NB4 (cell line): ENCODE measurements around the gene ATXN2L.
A peak's percentile ranks its signal among the peaks of the same experiment; 100 is the strongest.

Experiments
- DNase-seq: peaks from one replicate; pipeline ENCODE4 v3.0.0; 2010; ENCODE audit warnings: low read depth
- H3K4me3 ChIP-seq: one replicate; pipeline ENCODE4 v1.5.1; 2011; ENCODE audit warnings: mild to moderate bottlenecking, low read depth, low read length, moderate library complexity
- MYC ChIP-seq: IDR thresholded peaks from 2 replicates; pipeline ENCODE4 v1.6.1; 2011; ENCODE audit warnings: low read depth, low read length
- POLR2A ChIP-seq: IDR thresholded peaks from 2 replicates; pipeline ENCODE4 v1.6.1; 2011; ENCODE audit warnings: mild to moderate bottlenecking; ENCODE audit not compliant: insufficient read length; ENCODE audit errors: extremely low read depth
- TF ChIP-seq, protein P1 (sequence below): IDR thresholded peaks from 2 replicates; pipeline ENCODE4 v1.6.1; 2011; ENCODE audit warnings: low read depth, low read length
- TF ChIP-seq, protein P2 (sequence below): IDR thresholded peaks from one replicate; pipeline ENCODE4 v1.5.1; 2012; ENCODE audit warnings: low read depth, low read length

The ATXN2L gene

DNA sequence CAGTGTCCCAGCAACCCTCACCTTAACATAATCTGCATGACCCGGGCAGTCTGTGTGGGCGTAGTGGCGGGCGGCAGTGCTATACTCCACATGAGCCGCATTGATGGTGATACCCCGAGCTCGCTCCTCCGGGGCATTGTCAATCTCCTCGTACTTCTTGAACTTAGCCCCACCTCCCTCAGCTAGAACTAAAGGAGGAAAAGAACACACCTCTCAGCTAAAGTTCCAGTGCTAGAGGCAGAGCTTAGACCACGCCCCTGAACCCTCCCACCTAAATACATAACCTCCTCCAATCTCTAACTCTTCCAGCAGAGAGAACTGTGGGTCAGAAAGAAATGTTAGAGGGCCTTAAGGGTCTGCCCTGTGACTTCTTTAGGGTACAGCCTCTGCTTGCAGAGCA lies 22.5 kb downstream of the ATXN2L start:
- TF ChIP-seq, protein P1, sequence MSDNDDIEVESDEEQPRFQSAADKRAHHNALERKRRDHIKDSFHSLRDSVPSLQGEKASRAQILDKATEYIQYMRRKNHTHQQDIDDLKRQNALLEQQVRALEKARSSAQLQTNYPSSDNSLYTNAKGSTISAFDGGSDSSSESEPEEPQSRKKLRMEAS, result no peak
- peak; percentile 72 for DNase-seq
- peak overlapping the region; percentile 99 for H3K4me3 ChIP-seq

DNA sequence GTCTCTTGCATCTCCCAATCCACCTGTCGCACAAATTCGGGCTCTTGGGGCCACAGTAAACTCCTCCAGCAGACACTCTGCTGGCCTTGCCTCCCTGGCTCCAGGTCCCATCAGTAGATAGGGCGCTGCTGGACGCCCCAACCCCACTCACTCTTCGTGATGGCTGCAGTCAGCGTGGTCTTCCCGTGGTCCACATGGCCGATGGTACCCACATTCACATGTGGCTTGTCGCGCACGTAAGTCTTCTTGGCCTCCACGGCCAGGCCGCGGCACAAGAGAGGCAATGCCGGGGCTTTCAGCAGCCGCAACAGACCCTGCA lies 22.9 kb downstream of the ATXN2L start:
- H3K4me3 ChIP-seq, result peak overlapping the region; percentile 99
- no peak for DNase-seq
- TF ChIP-seq MYC (no peak; the same call in 1 of the 2 replicates), POLR2A (no peak)
- TF ChIP-seq, protein P1, result peak; percentile 60; the same call in 1 of the 2 replicates
- TF ChIP-seq, protein P2, sequence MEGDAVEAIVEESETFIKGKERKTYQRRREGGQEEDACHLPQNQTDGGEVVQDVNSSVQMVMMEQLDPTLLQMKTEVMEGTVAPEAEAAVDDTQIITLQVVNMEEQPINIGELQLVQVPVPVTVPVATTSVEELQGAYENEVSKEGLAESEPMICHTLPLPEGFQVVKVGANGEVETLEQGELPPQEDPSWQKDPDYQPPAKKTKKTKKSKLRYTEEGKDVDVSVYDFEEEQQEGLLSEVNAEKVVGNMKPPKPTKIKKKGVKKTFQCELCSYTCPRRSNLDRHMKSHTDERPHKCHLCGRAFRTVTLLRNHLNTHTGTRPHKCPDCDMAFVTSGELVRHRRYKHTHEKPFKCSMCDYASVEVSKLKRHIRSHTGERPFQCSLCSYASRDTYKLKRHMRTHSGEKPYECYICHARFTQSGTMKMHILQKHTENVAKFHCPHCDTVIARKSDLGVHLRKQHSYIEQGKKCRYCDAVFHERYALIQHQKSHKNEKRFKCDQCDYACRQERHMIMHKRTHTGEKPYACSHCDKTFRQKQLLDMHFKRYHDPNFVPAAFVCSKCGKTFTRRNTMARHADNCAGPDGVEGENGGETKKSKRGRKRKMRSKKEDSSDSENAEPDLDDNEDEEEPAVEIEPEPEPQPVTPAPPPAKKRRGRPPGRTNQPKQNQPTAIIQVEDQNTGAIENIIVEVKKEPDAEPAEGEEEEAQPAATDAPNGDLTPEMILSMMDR, result no peak

DNA sequence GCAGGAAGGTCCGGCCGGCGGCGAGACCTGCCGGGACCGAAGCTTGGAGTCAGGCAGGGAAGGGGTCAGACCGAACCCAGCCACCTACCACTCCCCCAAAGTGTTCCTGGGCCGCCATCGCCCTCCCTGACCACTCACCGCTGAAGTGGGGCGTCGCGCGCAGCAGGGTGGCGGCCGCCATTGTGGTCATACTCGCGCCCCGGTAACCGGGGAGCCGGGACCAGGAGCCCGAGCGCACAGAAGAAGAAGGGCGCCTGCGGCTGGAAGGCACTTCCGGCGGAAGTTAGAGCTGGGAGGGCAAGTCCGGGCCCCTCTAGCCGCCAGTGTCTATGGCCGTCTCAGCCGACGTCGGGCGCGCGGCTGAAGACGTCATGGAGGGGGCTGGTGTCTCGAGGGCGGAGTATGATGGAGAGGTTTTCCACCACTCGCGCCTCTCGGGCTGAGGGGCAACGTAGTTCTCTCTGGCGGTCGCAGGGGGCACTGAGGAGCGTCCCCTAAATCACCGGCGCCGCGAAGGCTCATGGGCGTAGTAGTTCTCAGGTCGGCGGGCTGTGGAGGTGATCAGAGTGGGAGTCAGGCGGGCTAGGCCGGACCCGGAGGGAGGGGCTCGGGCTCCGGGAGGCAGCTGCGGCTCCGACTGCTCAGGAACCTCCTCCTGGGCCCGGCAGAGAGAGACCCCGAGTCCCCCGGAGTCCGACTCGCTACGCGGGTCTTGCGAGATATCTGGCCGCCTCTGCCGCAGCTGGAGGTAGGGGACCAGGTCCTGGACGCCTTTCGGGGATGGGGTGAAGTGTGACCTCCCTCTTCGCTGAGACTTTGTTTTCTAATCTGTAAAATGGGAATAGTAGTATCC lies 23.5 kb downstream of the ATXN2L start, which contains the start of gene TUFM:
Gene TUFM (minus strand): TSS at position 269 of the 853 bp plus-strand sequence. CDS start 79 bp downstream, at position 190.
- H3K4me3 ChIP-seq, result peak within 1 kb of the TSS; percentile 99
- peak; percentile 98 for DNase-seq

DNA sequence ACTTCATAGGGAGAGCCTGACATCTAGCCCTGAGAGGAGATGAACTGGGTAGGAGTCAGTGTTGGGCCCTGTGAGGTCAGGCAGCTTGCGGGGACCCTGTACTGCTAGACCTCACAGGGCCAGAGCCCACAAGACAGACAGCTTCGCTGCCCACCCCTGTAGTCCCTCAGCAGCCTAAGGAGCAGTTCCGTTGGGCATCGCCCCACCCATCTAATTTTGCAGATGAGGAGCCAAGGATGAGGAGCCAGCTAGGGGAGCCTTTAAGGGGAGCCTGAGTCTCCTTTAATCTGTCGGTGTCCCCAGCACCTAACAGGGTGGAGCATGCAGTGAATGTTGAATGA lies 24.1 kb downstream of the ATXN2L start:
- TF ChIP-seq MYC, result no peak
- TF ChIP-seq, protein P2, result no peak
- TF ChIP-seq, protein P1, result no peak
- TF ChIP-seq POLR2A, result no peak
- H3K4me3 ChIP-seq, result peak overlapping the region; percentile 76
- no peak for DNase-seq

More for the DNA sequence above, 23.5 kb downstream of the ATXN2L start, which contains the start of gene TUFM:
- TF ChIP-seq, protein P2, result peak; percentile 56
- TF ChIP-seq MYC (peak; percentile 73), POLR2A (peak; percentile 72)
- TF ChIP-seq, protein P1, result peak; percentile 52

DNA sequence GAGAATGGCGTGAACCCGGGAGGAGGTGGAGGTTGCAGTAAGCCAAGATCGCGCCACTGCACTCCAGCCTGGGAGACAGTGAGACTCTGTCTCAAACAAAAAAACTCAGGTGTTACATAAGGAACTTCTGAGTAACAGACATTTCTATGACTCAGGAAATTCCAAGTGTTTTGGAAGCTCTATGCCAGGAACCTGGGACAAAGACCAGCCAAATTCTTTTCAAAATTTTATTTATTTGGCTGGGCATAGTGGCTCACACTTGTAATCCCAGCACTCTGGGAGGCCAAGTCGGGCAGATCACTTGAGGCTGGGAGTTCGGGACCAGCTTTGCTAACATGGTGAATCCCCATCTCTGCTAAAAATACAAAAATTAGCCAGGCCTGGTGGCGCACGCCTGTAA lies 35.6 kb downstream of the ATXN2L start:
- no peak for DNase-seq
- TF ChIP-seq, protein P2, result no peak
- TF ChIP-seq, protein P1, result no peak
- TF ChIP-seq POLR2A (no peak), MYC (no peak)
- H3K4me3 ChIP-seq, result no peak overlapping the region

DNA sequence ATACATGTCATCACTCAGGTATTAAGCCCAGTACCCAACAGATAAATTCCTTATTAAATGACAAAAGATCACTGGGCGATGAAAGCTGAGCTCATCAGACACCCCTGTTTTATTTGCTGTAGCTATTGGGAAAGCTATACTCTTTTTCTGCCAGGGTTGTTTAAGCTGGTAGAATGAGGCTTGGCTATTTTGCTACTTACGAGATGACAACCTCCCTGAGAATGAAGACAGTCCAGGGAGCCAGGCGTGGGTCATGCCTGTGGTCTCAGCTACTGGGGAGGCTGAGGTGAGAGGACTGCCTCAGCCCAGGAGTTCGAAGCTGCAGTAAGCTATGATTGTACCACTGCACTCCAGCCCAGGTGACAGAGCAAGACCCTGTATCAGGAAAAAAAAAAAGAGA lies 36.5 kb downstream of the ATXN2L start:
- TF ChIP-seq, protein P1, result no peak
- TF ChIP-seq, protein P2, result no peak
- TF ChIP-seq POLR2A (no peak), MYC (no peak)
- DNase-seq, result no peak
- no peak overlapping the region for H3K4me3 ChIP-seq
